Brain microvascular endothelial cell (primary cell): ENCODE measurements around the gene ARRDC2.

Experiments used
- DNase-seq: peaks from one replicate; pipeline ENCODE4 v3.0.0-alpha.2; 2020
- H3K27ac ChIP-seq: fragments of 250-450 bp; sonication (Bioruptor Pico); 2 replicates; pipeline ENCODE4 v1.5.1; 2020; ENCODE audit warnings: mild to moderate bottlenecking, moderate library complexity
- H3K27me3 ChIP-seq: fragments of 250-450 bp; sonication (Bioruptor Pico); replicated peaks from 2 replicates; pipeline ENCODE4 v1.5.1; 2020; ENCODE audit warnings: mild to moderate bottlenecking
- H3K36me3 ChIP-seq: fragments of 250-450 bp; sonication (Bioruptor Pico); replicated peaks from 2 replicates; pipeline ENCODE4 v1.5.1; 2020; ENCODE audit warnings: mild to moderate bottlenecking
- H3K4me3 ChIP-seq: 2 replicates; pipeline ENCODE4 v1.5.1; 2011; ENCODE audit warnings: low read depth, mild to moderate bottlenecking, control low read depth, low read length, moderate library complexity
- in situ Hi-C: cut with HindIII; loops from 2 replicates; pipeline ENCODE4 v1.10.0; 2017; ENCODE audit warnings: low sequenced_read_pairs, low pct_ligation_motif_present
- TF ChIP-seq, protein P1 (sequence below): IDR thresholded peaks from 2 replicates; pipeline ENCODE4 v1.5.1; 2011; ENCODE audit warnings: low read depth, mild to moderate bottlenecking, moderate library complexity, low read length, control low read depth, inconsistent platforms; ENCODE audit errors: missing control alignments

ARRDC2 gene

DNA sequence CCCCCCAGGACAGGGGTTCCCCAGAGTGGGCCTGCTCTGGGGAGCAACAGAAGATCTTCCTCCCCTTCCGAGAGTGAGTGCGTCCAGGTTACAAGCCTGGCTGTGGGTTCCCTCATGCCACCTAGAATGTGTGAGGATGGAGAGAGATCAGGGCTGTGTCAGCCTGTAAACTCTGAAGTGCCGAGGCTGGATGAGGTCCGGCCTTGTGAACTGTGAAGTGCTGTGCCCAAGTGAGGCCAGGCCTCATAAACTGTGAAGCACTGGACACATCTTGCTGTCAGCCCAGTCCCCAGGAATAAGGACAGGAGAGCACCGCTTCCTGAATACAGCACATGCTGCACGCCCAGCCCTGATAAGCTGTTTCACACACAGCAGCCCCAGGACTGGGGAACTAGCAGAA, 33.4 kb upstream of the ARRDC2 start:
- TF ChIP-seq, protein P1, sequence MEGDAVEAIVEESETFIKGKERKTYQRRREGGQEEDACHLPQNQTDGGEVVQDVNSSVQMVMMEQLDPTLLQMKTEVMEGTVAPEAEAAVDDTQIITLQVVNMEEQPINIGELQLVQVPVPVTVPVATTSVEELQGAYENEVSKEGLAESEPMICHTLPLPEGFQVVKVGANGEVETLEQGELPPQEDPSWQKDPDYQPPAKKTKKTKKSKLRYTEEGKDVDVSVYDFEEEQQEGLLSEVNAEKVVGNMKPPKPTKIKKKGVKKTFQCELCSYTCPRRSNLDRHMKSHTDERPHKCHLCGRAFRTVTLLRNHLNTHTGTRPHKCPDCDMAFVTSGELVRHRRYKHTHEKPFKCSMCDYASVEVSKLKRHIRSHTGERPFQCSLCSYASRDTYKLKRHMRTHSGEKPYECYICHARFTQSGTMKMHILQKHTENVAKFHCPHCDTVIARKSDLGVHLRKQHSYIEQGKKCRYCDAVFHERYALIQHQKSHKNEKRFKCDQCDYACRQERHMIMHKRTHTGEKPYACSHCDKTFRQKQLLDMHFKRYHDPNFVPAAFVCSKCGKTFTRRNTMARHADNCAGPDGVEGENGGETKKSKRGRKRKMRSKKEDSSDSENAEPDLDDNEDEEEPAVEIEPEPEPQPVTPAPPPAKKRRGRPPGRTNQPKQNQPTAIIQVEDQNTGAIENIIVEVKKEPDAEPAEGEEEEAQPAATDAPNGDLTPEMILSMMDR = no peak
- Histone ChIP-seq H3K27ac (no peak overlapping the region), H3K36me3 (no peaks in the 10 kb centered on the region), H3K27me3 (no peaks in the 10 kb centered on the region), H3K4me3 (no peak overlapping the region)
- in situ Hi-C loops = no loop called here
- no peak for DNase-seq

DNA sequence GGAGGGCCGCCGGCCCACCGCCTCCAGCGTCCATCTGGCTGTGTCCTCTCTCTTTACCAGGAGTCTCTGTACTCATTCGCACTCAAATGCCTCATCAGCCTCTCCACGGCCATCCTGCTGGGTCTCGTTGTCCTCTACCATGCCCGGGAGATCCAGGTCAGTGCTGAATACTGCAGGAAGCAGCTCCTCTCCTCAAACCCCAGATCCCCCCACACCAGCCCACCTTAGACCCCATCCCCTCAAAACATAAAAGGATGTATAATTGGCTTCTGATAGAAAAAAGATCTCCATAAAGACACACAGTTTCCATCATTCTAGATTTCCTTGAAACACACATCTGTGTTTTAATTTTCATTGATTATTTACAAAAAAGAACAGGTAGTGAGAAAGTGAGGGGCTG, 32.9 kb upstream of the ARRDC2 start:
- no peaks in the 10 kb centered on the region for H3K36me3 ChIP-seq
- no peak overlapping the region for H3K4me3 ChIP-seq
- no peak overlapping the region for H3K27ac ChIP-seq
- TF ChIP-seq, protein P1 = no peak
- no peaks in the 10 kb centered on the region for H3K27me3 ChIP-seq
- no peak for DNase-seq
- in situ Hi-C loops = no loop called here

DNA sequence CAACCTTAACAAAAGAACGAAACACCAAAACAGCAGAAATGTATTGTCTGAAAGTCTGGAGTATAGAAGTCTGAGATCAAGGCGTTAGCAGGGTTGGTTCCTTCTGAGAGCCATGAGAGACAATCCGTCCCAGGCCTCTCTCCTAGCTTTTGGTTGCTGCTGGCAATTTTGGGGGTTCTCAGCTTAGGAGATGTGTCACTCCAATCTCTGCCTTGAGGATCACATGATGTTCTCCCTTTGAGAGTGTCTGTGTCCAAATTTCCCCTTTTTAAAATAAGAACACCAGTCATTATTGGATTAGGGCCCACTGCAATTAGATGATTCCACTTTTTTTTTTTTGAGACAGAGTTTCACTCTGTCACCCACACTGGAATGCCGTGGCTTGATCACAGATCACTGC, 30.9 kb upstream of the ARRDC2 start:
- Histone ChIP-seq H3K27me3 (no peaks in the 10 kb centered on the region), H3K36me3 (no peaks in the 10 kb centered on the region), H3K4me3 (no peak overlapping the region), H3K27ac (no peak overlapping the region)
- no peak for DNase-seq
- TF ChIP-seq, protein P1 = no peak
- in situ Hi-C loops = no loop called here

DNA sequence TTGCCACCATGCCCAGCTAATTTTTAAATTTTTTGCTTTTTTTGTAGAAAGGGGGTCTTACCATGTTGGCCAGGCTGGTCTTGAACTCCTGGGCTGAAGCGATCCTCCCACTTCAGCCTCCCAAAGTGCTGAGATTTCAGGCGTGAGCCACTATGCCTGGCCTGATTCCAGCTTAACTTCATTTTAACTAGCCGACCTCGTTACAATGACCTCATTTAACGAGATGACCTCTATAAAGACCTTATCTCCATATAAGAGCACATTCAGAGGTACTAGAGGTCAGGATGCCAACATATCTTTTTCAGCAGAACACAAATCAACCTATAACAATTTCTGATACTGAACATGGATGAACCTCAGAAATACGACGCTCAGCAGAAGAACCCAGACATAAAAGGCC, 30.5 kb upstream of the ARRDC2 start:
- no peak overlapping the region for H3K4me3 ChIP-seq
- no peak overlapping the region for H3K27ac ChIP-seq
- H3K36me3 ChIP-seq = no peaks in the 10 kb centered on the region
- in situ Hi-C loops = no loop called here
- H3K27me3 ChIP-seq = no peaks in the 10 kb centered on the region
- TF ChIP-seq, protein P1 = no peak
- no peak for DNase-seq

DNA sequence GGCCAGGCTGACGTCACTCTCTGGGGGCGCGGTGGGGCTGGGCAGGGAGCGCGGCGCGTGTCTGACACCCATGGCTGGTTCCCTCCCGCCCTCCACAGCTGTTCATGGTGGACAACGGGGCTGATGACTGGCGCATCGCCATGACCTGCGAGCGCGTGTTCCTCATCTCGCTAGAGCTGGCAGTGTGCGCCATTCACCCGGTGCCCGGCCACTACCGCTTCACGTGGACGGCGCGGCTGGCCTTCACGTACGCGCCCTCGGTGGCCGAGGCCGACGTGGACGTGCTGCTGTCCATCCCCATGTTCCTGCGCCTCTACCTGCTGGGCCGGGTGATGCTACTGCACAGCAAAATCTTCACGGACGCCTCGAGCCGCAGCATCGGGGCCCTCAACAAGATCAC, 26.4 kb upstream of the ARRDC2 start:
- in situ Hi-C loops = no loop called here
- Histone ChIP-seq H3K27me3 (no peaks in the 10 kb centered on the region), H3K4me3 (no peak overlapping the region), H3K36me3 (no peaks in the 10 kb centered on the region), H3K27ac (no peak overlapping the region)
- TF ChIP-seq, protein P1 = no peak
- no peak for DNase-seq

DNA sequence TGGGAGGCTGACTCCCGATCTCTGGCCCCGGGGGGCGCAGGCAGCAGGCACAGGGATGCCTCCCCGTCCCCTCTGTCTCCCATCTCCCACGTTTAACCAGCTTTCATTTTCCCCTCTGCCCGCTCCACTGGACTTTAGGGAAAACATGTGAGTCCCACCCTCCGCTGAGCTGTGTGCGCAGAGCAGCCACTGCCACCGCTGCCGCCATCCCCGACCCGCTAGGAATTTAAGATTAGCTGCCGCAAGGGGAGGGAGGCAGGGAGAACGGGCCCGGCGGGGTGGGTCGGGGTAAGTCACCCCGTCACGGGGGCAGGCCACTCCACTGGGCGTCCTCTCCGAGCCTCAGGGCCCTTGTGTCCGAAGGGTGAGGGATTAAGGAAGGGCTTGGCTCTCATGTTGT, 25.5 kb upstream of the ARRDC2 start:
- Histone ChIP-seq H3K36me3 (no peaks in the 10 kb centered on the region), H3K27ac (no peak overlapping the region), H3K4me3 (no peak overlapping the region), H3K27me3 (no peaks in the 10 kb centered on the region)
- DNase-seq = no peak
- in situ Hi-C loops = no loop called here
- TF ChIP-seq, protein P1 = no peak
